Neural progenitor cell (in vitro differentiated cells): Measurements from ENCODE around the gene GNAI1. TPM values are rescaled to one million over a fixed set of nuclear protein-coding genes. Genes with fewer than 3 reads are reported as not detected.

Experiments used
- DNase-seq: peaks from one replicate; pipeline ENCODE4 v3.0.0-alpha.2; 2016; ENCODE audit warnings: low spot score
- H2AFZ ChIP-seq: fragments of 200-600 bp; sonication (generic); replicated peaks from 2 replicates; pipeline ENCODE4 v1.6.1; 2016; ENCODE audit warnings: antibody characterized with exemption
- H3F3A ChIP-seq: fragments of 200-600 bp; sonication (generic); 2 replicates; pipeline ENCODE4 v1.6.1; 2016; ENCODE audit warnings: antibody characterized with exemption, low read depth
- H3K27ac ChIP-seq: fragments of 200-600 bp; sonication (generic); 2 replicates; pipeline ENCODE4 v1.5.1; 2016; ENCODE audit warnings: mild to moderate bottlenecking
- H3K27me3 ChIP-seq: fragments of 200-600 bp; sonication (generic); 2 replicates; pipeline ENCODE4 v1.6.1; 2016; ENCODE audit warnings: mild to moderate bottlenecking, moderate library complexity
- H3K36me3 ChIP-seq: fragments of 200-600 bp; sonication (generic); 2 replicates; pipeline ENCODE4 v1.5.1; 2016
- H3K4me1 ChIP-seq: fragments of 200-600 bp; sonication (generic); 2 replicates; pipeline ENCODE4 v1.6.1; 2016; ENCODE audit warnings: mixed run types
- H3K4me2 ChIP-seq: fragments of 200-600 bp; sonication (generic); 2 replicates; pipeline ENCODE4 v1.6.1; 2016
- H3K4me3 ChIP-seq: fragments of 200-600 bp; sonication (generic); 2 replicates; pipeline ENCODE4 v1.5.1; 2016
- H3K79me2 ChIP-seq: fragments of 200-600 bp; sonication (generic); 2 replicates; pipeline ENCODE4 v1.6.1; 2016; ENCODE audit warnings: low read depth
- H3K9ac ChIP-seq: fragments of 200-600 bp; sonication (generic); 2 replicates; pipeline ENCODE4 v1.6.1; 2016
- H3K9me3 ChIP-seq: fragments of 200-600 bp; sonication (generic); 2 replicates; pipeline ENCODE4 v1.5.1; 2016; ENCODE audit warnings: low read depth
- H4K20me1 ChIP-seq: fragments of 200-600 bp; sonication (generic); 2 replicates; pipeline ENCODE4 v1.6.1; 2016; ENCODE audit warnings: low read depth
- H3K27ac Mint-ChIP-seq: 3 replicates; pipeline ENCODE4 v1.8.0; 2021; ENCODE audit warnings: mixed read lengths
- H3K27me3 Mint-ChIP-seq: 2 replicates; pipeline ENCODE4 v1.8.0; 2022; ENCODE audit warnings: low read depth, mild to moderate bottlenecking, inconsistent platforms, moderate library complexity, mixed read lengths; ENCODE audit not compliant: insufficient read depth
- H3K36me3 Mint-ChIP-seq: 3 replicates; pipeline ENCODE4 v1.8.0; 2021; ENCODE audit warnings: mixed read lengths
- H3K4me1 Mint-ChIP-seq: 3 replicates; pipeline ENCODE4 v1.8.0; 2021; ENCODE audit warnings: mixed read lengths
- H3K4me3 Mint-ChIP-seq: 3 replicates; pipeline ENCODE4 v1.8.0; 2021; ENCODE audit warnings: mild to moderate bottlenecking, moderate library complexity, mixed read lengths
- H3K9me3 Mint-ChIP-seq: 3 replicates; pipeline ENCODE4 v1.8.0; 2020; ENCODE audit warnings: mixed read lengths
- CTCF ChIP-seq: fragments of 200-600 bp; sonication (generic); IDR thresholded peaks from 2 replicates; pipeline ENCODE4 v1.5.1; 2017; ENCODE audit warnings: antibody characterized with exemption, mild to moderate bottlenecking
- EZH2 ChIP-seq: fragments of 200-600 bp; sonication (generic); IDR thresholded peaks from 2 replicates; pipeline ENCODE4 v1.6.1; 2017; ENCODE audit warnings: antibody characterized with exemption, mild to moderate bottlenecking, moderate library complexity
- EZH2phosphoT487 ChIP-seq: fragments of 200-600 bp; sonication (generic); IDR thresholded peaks from 2 replicates; pipeline ENCODE4 v1.6.1; 2017; ENCODE audit warnings: antibody characterized with exemption
- total RNA-seq: library from RNA; depleted of rRNA; stranded (reverse); fragments of >200 nt; gene quantifications from 2 replicates; pipeline ENCODE4 v1.2.3, GENCODE V29; 2015; ENCODE audit warnings: low replicate concordance

GNAI1 gene
- total RNA-seq, 1 donor from 2014 or later: 91.3 TPM

- Histone ChIP-seq H3K9me3 (no peaks in the 10 kb centered on the region), H3K4me2 (no peak overlapping the region), H3K79me2 (no peaks in the 10 kb centered on the region), H3K27me3 (no peaks in the 10 kb centered on the region), H3F3A (no peaks in the 10 kb centered on the region), H3K36me3 (no peaks in the 10 kb centered on the region), H3K9ac (no peak overlapping the region), H3K4me3 (no peak overlapping the region), H4K20me1 (no peaks in the 10 kb centered on the region), H2AFZ (no peak overlapping the region), H3K27ac (no peak overlapping the region), H3K4me1 (peaks cover 8% of the 10 kb centered on the region)
- Mint-ChIP-seq H3K36me3 (peaks cover 9% of the 10 kb centered on the region), H3K4me1 (peaks cover 21% of the 10 kb centered on the region), H3K4me3 (no peak overlapping the region), H3K9me3 (no peaks in the 10 kb centered on the region), H3K27ac (no peak overlapping the region), H3K27me3 (no peaks in the 10 kb centered on the region)
- TF ChIP-seq EZH2 (no peak), EZH2phosphoT487 (no peak), CTCF (no peak)
- DNase-seq: no peak
Measured at GRCh38 chr7:80224415-80224814, 89.8 kb downstream of the GNAI1 start.

GRCh38 chr7:80225361-80225760 is 90.7 kb downstream of the GNAI1 start:
- H3K9me3 ChIP-seq: no peaks in the 10 kb centered on the region
- peaks cover 21% of the 10 kb centered on the region for H3K4me1 Mint-ChIP-seq
- no peak overlapping the region for H3K4me3 ChIP-seq
- no peaks in the 10 kb centered on the region for H3K9me3 Mint-ChIP-seq
- H3K27me3 Mint-ChIP-seq: no peaks in the 10 kb centered on the region
- H3K27me3 ChIP-seq: no peaks in the 10 kb centered on the region
- DNase-seq: no peak
- H3K36me3 Mint-ChIP-seq: peaks cover 3% of the 10 kb centered on the region
- H3K79me2 ChIP-seq: no peaks in the 10 kb centered on the region
- no peak overlapping the region for H3K4me2 ChIP-seq
- no peak for TF ChIP-seq CTCF
- no peak for TF ChIP-seq EZH2
- TF ChIP-seq EZH2phosphoT487: no peak
- no peak overlapping the region for H3K9ac ChIP-seq
- H3K27ac Mint-ChIP-seq: peak overlapping the region; percentile 16
- no peak overlapping the region for H3K27ac ChIP-seq
- no peaks in the 10 kb centered on the region for H3K36me3 ChIP-seq
- H3K4me3 Mint-ChIP-seq: no peak overlapping the region
- H4K20me1 ChIP-seq: no peaks in the 10 kb centered on the region
- no peaks in the 10 kb centered on the region for H3F3A ChIP-seq
- H2AFZ ChIP-seq: no peak overlapping the region
- H3K4me1 ChIP-seq: peaks cover 8% of the 10 kb centered on the region

GRCh38 chr7:80226629-80227028 is 92.0 kb downstream of the GNAI1 start:
- DNase-seq: no peak
- Histone ChIP-seq H3K27ac (no peak overlapping the region), H3F3A (no peaks in the 10 kb centered on the region), H4K20me1 (no peaks in the 10 kb centered on the region), H3K4me3 (no peak overlapping the region), H3K79me2 (no peaks in the 10 kb centered on the region), H2AFZ (no peak overlapping the region), H3K9ac (no peak overlapping the region), H3K36me3 (no peaks in the 10 kb centered on the region), H3K4me1 (peaks cover 8% of the 10 kb centered on the region), H3K4me2 (no peak overlapping the region), H3K27me3 (no peaks in the 10 kb centered on the region), H3K9me3 (no peaks in the 10 kb centered on the region)
- H3K4me3 Mint-ChIP-seq: no peak overlapping the region
- TF ChIP-seq CTCF: no peak
- no peaks in the 10 kb centered on the region for H3K36me3 Mint-ChIP-seq
- no peaks in the 10 kb centered on the region for H3K9me3 Mint-ChIP-seq
- H3K27me3 Mint-ChIP-seq: no peaks in the 10 kb centered on the region
- H3K27ac Mint-ChIP-seq: no peak overlapping the region
- peaks cover 21% of the 10 kb centered on the region for H3K4me1 Mint-ChIP-seq

- peaks cover 3% of the 10 kb centered on the region for H3K4me1 ChIP-seq
- no peaks in the 10 kb centered on the region for H3K9me3 ChIP-seq
- H3K27ac ChIP-seq: no peak overlapping the region
- no peaks in the 10 kb centered on the region for H3K9me3 Mint-ChIP-seq
- H4K20me1 ChIP-seq: no peaks in the 10 kb centered on the region
- no peaks in the 10 kb centered on the region for H3F3A ChIP-seq
- no peaks in the 10 kb centered on the region for H3K79me2 ChIP-seq
- no peaks in the 10 kb centered on the region for H3K27me3 Mint-ChIP-seq
- no peak overlapping the region for H3K27ac Mint-ChIP-seq
- TF ChIP-seq CTCF: no peak
- TF ChIP-seq EZH2: no peak
- TF ChIP-seq EZH2phosphoT487: no peak
- H2AFZ ChIP-seq: peak overlapping the region; percentile 34
- no peaks in the 10 kb centered on the region for H3K27me3 ChIP-seq
- no peak overlapping the region for H3K9ac ChIP-seq
- H3K4me2 ChIP-seq: no peak overlapping the region
- peaks cover 13% of the 10 kb centered on the region for H3K4me1 Mint-ChIP-seq
- H3K36me3 ChIP-seq: no peaks in the 10 kb centered on the region
- no peaks in the 10 kb centered on the region for H3K36me3 Mint-ChIP-seq
- H3K4me3 Mint-ChIP-seq: no peak overlapping the region
- DNase-seq: no peak
- no peak overlapping the region for H3K4me3 ChIP-seq
Measured at GRCh38 chr7:80230327-80230726, 95.7 kb downstream of the GNAI1 start.
